HK-2 (cell line): Measurements from ENCODE around the gene GSG1.

Source experiments
- DNase-seq: peaks from one replicate; pipeline ENCODE4 v3.0.0-alpha.2; 2018; ENCODE audit not compliant: unreplicated experiment

GSG1 gene

GRCh38 chr12:13120413-13120812 lies 16.9 kb upstream of the GSG1 start:
- DNase-seq = no peak

- no peak for DNase-seq
Measured at GRCh38 chr12:13119826-13120225, 16.4 kb upstream of the GSG1 start.

- no peak for DNase-seq
Measured at GRCh38 chr12:13117029-13117428, 13.6 kb upstream of the GSG1 start.

- DNase-seq = no peak
Measured at GRCh38 chr12:13116259-13116658, 12.8 kb upstream of the GSG1 start.

- no peak for DNase-seq
Measured at GRCh38 chr12:13114251-13115052, 11.0 kb upstream of the GSG1 start.

GRCh38 chr12:13112968-13113367 lies 9.5 kb upstream of the GSG1 start:
- no peak for DNase-seq

- DNase-seq = no peak
Measured at GRCh38 chr12:13106666-13107065, 3.2 kb upstream of the GSG1 start.

GRCh38 chr12:13105781-13106180 lies 2.3 kb upstream of the GSG1 start:
- no peak for DNase-seq

- no peak for DNase-seq
Measured at GRCh38 chr12:13104409-13104808, 942 bp upstream of the GSG1 start.

GRCh38 chr12:13102461-13103195 lies 839 bp downstream of the GSG1 start:
- DNase-seq = no peak

- peak; percentile 18 for DNase-seq
Measured at GRCh38 chr12:13101821-13102375, 1.6 kb downstream of the GSG1 start.

GRCh38 chr12:13100882-13101769 lies 2.3 kb downstream of the GSG1 start:
- DNase-seq = peak; percentile 85

GRCh38 chr12:13100605-13100881 lies 2.9 kb downstream of the GSG1 start:
- DNase-seq = no peak

- DNase-seq = no peak
Measured at GRCh38 chr12:13099844-13100604, 3.4 kb downstream of the GSG1 start.

GRCh38 chr12:13099066-13099843 lies 4.2 kb downstream of the GSG1 start:
- DNase-seq = no peak

- no peak for DNase-seq
Measured at GRCh38 chr12:13097491-13098011, 5.9 kb downstream of the GSG1 start.

- DNase-seq = no peak
Measured at GRCh38 chr12:13095266-13095995, 8.0 kb downstream of the GSG1 start.

- no peak for DNase-seq
Measured at GRCh38 chr12:13094367-13094766, 9.1 kb downstream of the GSG1 start.

- DNase-seq = no peak
Measured at GRCh38 chr12:13093848-13094220, 9.6 kb downstream of the GSG1 start.
